Colonic mucosa (tissue), 4 donors: Measurements from ENCODE around the gene NRG2. TPM values are rescaled to one million over a fixed set of nuclear protein-coding genes. Genes with fewer than 3 reads are reported as not detected.

Experiments
- DNase-seq: peaks from one replicate; pipeline ENCODE4 v3.0.0-alpha.2; 2020
- H3K27ac ChIP-seq: fragments of 200-600 bp; one replicate; pipeline ENCODE4 v1.8.0; 2021
- H3K27me3 ChIP-seq: fragments of 200-600 bp; one replicate; pipeline ENCODE4 v1.8.0; 2021
- H3K36me3 ChIP-seq: fragments of 200-600 bp; one replicate; pipeline ENCODE4 v1.8.0; 2021
- H3K4me1 ChIP-seq: fragments of 200-600 bp; one replicate; pipeline ENCODE4 v1.8.0; 2021; ENCODE audit warnings: mild to moderate bottlenecking
- H3K4me3 ChIP-seq: fragments of 200-600 bp; one replicate; pipeline ENCODE4 v1.8.0; 2021
- H3K9ac ChIP-seq, 2 donors: one replicate each; pipeline ENCODE4 v1.7.0; 2013; ENCODE audit warnings: control low read depth in 2 of 2, low read depth in 2 of 2, low read length in 2 of 2
- H3K9me3 ChIP-seq: fragments of 200-600 bp; one replicate; pipeline ENCODE4 v1.8.0; 2021
- intact Hi-C: fragments of 100-400 bp; cut with DNase I; formaldehyde crosslinking; loops from one replicate; pipeline ENCODE4 v1.14.1; 2022
- total RNA-seq, 2 donors: library from RNA; stranded (reverse); fragmentation: NEBNext Ultra II Directional in 1 of 2; extraction: Animal tissue kit (Norgen Biotek cat#: 25700) in 1 of 2; gene quantifications; one replicate each; pipeline ENCODE4 v1.2.1, GENCODE V29; 2021
- TF ChIP-seq, protein P1 (sequence below): fragments of 200-600 bp; IDR thresholded peaks from one replicate; pipeline ENCODE4 v1.8.0; 2022; ENCODE audit warnings: antibody characterized with exemption, mild to moderate bottlenecking
- donor health status: healthy.
- donor health status: DM: no; HTN: no; CAD: no.
- donor health status: DM: no; HTN: no; CAD: no.

The NRG2 gene
- total RNA-seq, 2 donors from 2014 or later: 0.10 to 0.48 TPM

DNA sequence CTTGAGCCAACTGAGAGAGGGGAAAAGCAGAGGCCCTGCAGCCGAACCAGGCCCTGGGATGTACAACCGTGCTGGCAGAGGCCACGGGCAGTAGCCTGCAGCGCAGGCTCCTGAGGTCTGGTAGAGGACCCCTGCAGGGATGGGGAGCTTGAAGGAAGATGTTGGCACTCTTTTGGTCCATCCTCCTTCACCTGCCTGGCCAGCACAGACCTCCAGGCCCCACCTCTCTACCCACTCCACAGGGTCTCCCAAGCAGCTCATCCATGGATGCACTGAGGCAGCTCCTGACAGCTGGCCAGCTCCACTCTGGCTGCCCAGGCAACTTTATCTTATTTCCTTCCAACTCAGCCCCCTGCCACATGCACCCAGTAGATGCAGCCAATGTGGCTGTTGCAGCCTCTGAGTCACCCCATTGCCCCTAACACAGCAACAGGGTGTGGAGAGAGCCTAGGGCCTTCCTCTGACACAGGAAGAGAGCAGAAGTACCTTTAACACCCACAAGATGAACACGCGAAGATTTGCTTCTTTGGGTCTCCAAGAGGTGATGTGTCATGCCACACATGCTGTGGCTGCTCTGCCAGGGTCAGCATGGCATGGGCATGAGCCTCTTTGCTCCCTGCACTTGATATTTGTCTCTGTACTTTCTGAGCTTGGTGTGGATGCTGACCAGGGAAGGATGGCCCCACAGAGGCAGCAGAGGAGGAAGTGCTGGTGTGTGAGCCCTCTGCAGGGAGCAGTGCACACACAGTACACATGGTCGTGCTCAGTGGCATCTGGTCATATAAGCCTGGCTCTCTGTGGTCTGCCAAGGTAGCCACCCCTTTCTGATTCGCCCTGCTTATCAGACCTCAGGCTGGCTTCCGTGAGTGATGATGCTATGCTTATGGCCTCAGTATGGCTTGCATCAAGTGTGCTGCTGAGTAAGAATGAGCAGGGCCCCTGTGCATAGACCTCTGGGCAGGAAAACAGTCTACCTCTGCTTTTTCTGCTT, 117.2 kb downstream of the NRG2 start:
- Histone ChIP-seq H3K4me1 (no peaks in the 10 kb centered on the region), H3K27ac (no peak overlapping the region), H3K27me3 (no peaks in the 10 kb centered on the region), H3K9me3 (no peaks in the 10 kb centered on the region), H3K36me3 (no peaks in the 10 kb centered on the region), H3K9ac (no peak overlapping the region), H3K4me3 (no peak overlapping the region)
- intact Hi-C loops: no loop called here
- TF ChIP-seq, protein P1, sequence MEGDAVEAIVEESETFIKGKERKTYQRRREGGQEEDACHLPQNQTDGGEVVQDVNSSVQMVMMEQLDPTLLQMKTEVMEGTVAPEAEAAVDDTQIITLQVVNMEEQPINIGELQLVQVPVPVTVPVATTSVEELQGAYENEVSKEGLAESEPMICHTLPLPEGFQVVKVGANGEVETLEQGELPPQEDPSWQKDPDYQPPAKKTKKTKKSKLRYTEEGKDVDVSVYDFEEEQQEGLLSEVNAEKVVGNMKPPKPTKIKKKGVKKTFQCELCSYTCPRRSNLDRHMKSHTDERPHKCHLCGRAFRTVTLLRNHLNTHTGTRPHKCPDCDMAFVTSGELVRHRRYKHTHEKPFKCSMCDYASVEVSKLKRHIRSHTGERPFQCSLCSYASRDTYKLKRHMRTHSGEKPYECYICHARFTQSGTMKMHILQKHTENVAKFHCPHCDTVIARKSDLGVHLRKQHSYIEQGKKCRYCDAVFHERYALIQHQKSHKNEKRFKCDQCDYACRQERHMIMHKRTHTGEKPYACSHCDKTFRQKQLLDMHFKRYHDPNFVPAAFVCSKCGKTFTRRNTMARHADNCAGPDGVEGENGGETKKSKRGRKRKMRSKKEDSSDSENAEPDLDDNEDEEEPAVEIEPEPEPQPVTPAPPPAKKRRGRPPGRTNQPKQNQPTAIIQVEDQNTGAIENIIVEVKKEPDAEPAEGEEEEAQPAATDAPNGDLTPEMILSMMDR: no peak
- no peak for DNase-seq

DNA sequence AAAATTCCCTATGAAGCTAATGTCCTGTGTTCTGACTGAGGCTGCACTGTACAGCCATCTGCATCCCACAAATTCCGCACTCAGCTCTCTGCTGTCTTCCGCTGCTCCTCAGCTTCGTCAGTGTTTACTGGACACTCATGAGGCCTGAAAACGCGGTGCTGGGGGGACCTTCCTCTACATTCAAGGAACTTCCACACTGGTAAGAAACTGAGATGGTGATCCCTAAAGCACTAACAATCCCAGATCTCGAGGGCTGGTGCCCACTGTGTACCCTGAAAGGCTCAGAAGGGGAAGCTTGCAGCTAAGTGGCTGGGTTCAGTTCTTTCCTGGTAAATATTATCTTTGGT, 117.9 kb downstream of the NRG2 start:
- Histone ChIP-seq H3K9me3 (no peaks in the 10 kb centered on the region), H3K36me3 (no peaks in the 10 kb centered on the region), H3K4me1 (no peaks in the 10 kb centered on the region), H3K27ac (no peak overlapping the region), H3K9ac (no peak overlapping the region), H3K27me3 (no peaks in the 10 kb centered on the region), H3K4me3 (no peak overlapping the region)
- no peak for DNase-seq
- intact Hi-C loops: no loop called here
- TF ChIP-seq, protein P1: no peak

- Histone ChIP-seq H3K9me3 (no peaks in the 10 kb centered on the region), H3K4me1 (no peaks in the 10 kb centered on the region), H3K27me3 (no peaks in the 10 kb centered on the region), H3K9ac (no peak overlapping the region), H3K4me3 (no peak overlapping the region), H3K27ac (no peak overlapping the region), H3K36me3 (no peaks in the 10 kb centered on the region)
- DNase-seq: no peak
- intact Hi-C loops: no loop called here
- TF ChIP-seq, protein P1: no peak
Measured at GRCh38 chr5:139924294-139925215, 118.5 kb downstream of the NRG2 start.

GRCh38 chr5:139919308-139919707, 123.8 kb downstream of the NRG2 start:
- intact Hi-C loops: no loop called here
- TF ChIP-seq, protein P1: no peak
- no peaks in the 10 kb centered on the region for H3K36me3 ChIP-seq
- no peaks in the 10 kb centered on the region for H3K9me3 ChIP-seq
- no peak overlapping the region for H3K4me3 ChIP-seq
- H3K27ac ChIP-seq: no peak overlapping the region
- no peaks in the 10 kb centered on the region for H3K4me1 ChIP-seq
- no peak overlapping the region for H3K9ac ChIP-seq
- no peaks in the 10 kb centered on the region for H3K27me3 ChIP-seq
- DNase-seq: no peak

DNA sequence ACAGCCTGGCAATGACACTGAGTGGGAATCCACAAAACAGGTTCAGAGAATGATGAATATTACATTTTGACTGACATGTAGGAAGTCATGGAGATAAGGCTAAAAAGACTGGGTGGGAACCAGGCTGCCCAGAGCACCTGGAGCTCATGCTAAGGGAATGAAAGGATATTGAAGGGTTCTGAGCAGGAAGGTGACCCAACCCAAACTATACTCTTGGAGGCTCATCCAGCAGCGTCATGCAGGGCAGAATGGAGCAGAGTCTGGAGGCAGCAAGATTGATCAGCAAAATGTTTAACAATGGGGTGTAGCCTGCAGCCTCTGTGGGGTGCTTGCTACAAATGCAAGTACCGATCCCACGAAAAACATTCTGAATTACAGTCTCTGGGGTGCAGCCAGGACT, 127.3 kb downstream of the NRG2 start:
- TF ChIP-seq, protein P1: no peak
- H3K4me1 ChIP-seq: no peaks in the 10 kb centered on the region
- no peak overlapping the region for H3K27ac ChIP-seq
- intact Hi-C loops: no loop called here
- H3K9me3 ChIP-seq: no peaks in the 10 kb centered on the region
- H3K4me3 ChIP-seq: no peak overlapping the region
- no peak for DNase-seq
- no peaks in the 10 kb centered on the region for H3K27me3 ChIP-seq
- H3K36me3 ChIP-seq: no peaks in the 10 kb centered on the region
- no peak overlapping the region for H3K9ac ChIP-seq
